NCI-H510A treated with DMSO at 0.1 percent for 48 hours (cell line): ENCODE measurements around the gene FYCO1.
"Not testable (repeated sequence)": the region's sequence is repeated elsewhere in the genome, so short reads cannot be mapped to it uniquely, and the experiment has no call there.

ENCODE experiments used
- DNase-seq: peaks from one replicate; lab custom pipeline; 2025; lab: John Stamatoyannopoulos, UW

Gene FYCO1

GRCh38 chr3:46010519-46011113 lies 15.0 kb upstream of the FYCO1 start:
- DNase-seq: no peak

GRCh38 chr3:46008058-46008457 lies 12.4 kb upstream of the FYCO1 start:
- no peak for DNase-seq

GRCh38 chr3:46007280-46007679 lies 11.7 kb upstream of the FYCO1 start:
- no peak for DNase-seq

GRCh38 chr3:46006238-46007032 lies 10.8 kb upstream of the FYCO1 start:
- no peak for DNase-seq

GRCh38 chr3:46003706-46004105 lies 8.1 kb upstream of the FYCO1 start:
- not testable (repeated sequence) for DNase-seq

GRCh38 chr3:46001178-46001577 lies 5.6 kb upstream of the FYCO1 start:
- no peak for DNase-seq

- no peak for DNase-seq
These were observed 2.3 kb upstream of the FYCO1 start for GRCh38 chr3:45997942-45998341.

- DNase-seq: not testable (repeated sequence)
These were observed 1.9 kb upstream of the FYCO1 start for GRCh38 chr3:45997499-45997898.

GRCh38 chr3:45994419-45995235 lies 997 bp downstream of the FYCO1 start:
- DNase-seq: no peak

GRCh38 chr3:45993421-45994027 lies 2.1 kb downstream of the FYCO1 start:
- no peak for DNase-seq

- DNase-seq: no peak
These were observed 2.8 kb downstream of the FYCO1 start for GRCh38 chr3:45992821-45993221.

GRCh38 chr3:45992133-45992729 lies 3.4 kb downstream of the FYCO1 start:
- DNase-seq: no peak

- no peak for DNase-seq
These were observed 4.3 kb downstream of the FYCO1 start for GRCh38 chr3:45991341-45991740.

- DNase-seq: no peak
These were observed 5.4 kb downstream of the FYCO1 start for GRCh38 chr3:45990181-45990580.

- no peak for DNase-seq
These were observed 6.8 kb downstream of the FYCO1 start for GRCh38 chr3:45988804-45989203.

- no peak for DNase-seq
These were observed 7.3 kb downstream of the FYCO1 start for GRCh38 chr3:45988362-45988761.

GRCh38 chr3:45987368-45988291 lies 8.0 kb downstream of the FYCO1 start:
- DNase-seq: no peak

- DNase-seq: peak; percentile 64
These were observed 9.2 kb downstream of the FYCO1 start for GRCh38 chr3:45986303-45986982.

GRCh38 chr3:45985532-45986302 lies 9.9 kb downstream of the FYCO1 start:
- no peak for DNase-seq
